Gastrocnemius medialis (tissue), 4 donors: ENCODE results near the gene INPP4B. TPM values are rescaled to one million over a fixed set of nuclear protein-coding genes. Genes with fewer than 3 reads are reported as not detected.

Experiments used
- ATAC-seq, 2 donors: fragments of 150-250 bp; one replicate each; pipeline ENCODE4 v1.9.1; 2016
- DNase-seq, 2 donors: peaks; one replicate each; pipeline ENCODE4 v3.0.0-alpha.2; 2019
- H3K27ac ChIP-seq, 4 donors: fragments of 200-600 bp; sonication (generic); 1 replicate in 1 of 4; 2 replicates in 3 of 4; pipeline ENCODE4 v1.5.1; 2016 to 2018; ENCODE audit warnings: mild to moderate bottlenecking in 2 of 4, moderate library complexity in 1 of 4
- H3K27me3 ChIP-seq, 3 donors: fragments of 200-600 bp; sonication (generic) in 2 of 3; 1 replicate in 1 of 3; 2 replicates in 2 of 3; pipeline versions ENCODE4 v1.5.1 to v1.6.0; 2016 to 2019; ENCODE audit warnings: mild to moderate bottlenecking in 1 of 3, moderate library complexity in 1 of 3
- H3K36me3 ChIP-seq, 2 donors: fragments of 200-600 bp; sonication (generic) in 1 of 2; one replicate each; pipeline ENCODE4 v1.5.1; 2017 to 2018
- H3K4me1 ChIP-seq, 2 donors: fragments of 200-600 bp; sonication (generic) in 1 of 2; one replicate each; pipeline ENCODE4 v1.5.1; 2016 to 2017; ENCODE audit warnings: mild to moderate bottlenecking in 2 of 2
- H3K4me3 ChIP-seq, 4 donors: fragments of 200-600 bp; sonication (generic) in 3 of 4; 1 replicate in 1 of 4; 2 replicates in 3 of 4; pipeline ENCODE4 v1.5.1; 2016 to 2019; ENCODE audit warnings: mild to moderate bottlenecking in 2 of 4
- H3K9me3 ChIP-seq, 3 donors: fragments of 200-600 bp; sonication (generic) in 2 of 3; 1 replicate in 1 of 3; 2 replicates in 2 of 3; pipeline ENCODE4 v1.5.1; 2016 to 2019
- CTCF ChIP-seq, 5 experiments: fragments of 450-650 bp in 3 of 5; fragments of 200-600 bp in 2 of 5; sonication (generic) in 2 of 5; IDR thresholded peaks in 4 of 5; conservative IDR thresholded peaks in 1 of 5; 1 replicate in 4 of 5; 2 replicates in 1 of 5; pipeline ENCODE4 v1.5.1; 2016 to 2019; ENCODE audit warnings: antibody characterized with exemption in 5 of 5, mild to moderate bottlenecking in 3 of 5, moderate library complexity in 3 of 5
- POLR2A ChIP-seq, 2 donors: fragments of 450-650 bp; IDR thresholded peaks; one replicate each; pipeline ENCODE4 v1.6.1; 2017; ENCODE audit warnings: antibody characterized with exemption in 2 of 2, mild to moderate bottlenecking in 2 of 2, moderate library complexity in 2 of 2
- in situ Hi-C, 4 donors: fragments of 200-750 bp; cut with MboI; loops; one replicate each; pipeline versions ENCODE4 v1.15.0 to v1.8.0; 2017; ENCODE audit warnings: low sequenced_read_pairs in 4 of 4
- intact Hi-C: fragments of 100-400 bp; cut with DNase I; formaldehyde crosslinking; loops from one replicate; pipeline ENCODE4 v1.15.1; 2023; ENCODE audit warnings: low total_unique reads
- total RNA-seq, 4 donors: library from RNA; depleted of rRNA; stranded (reverse); fragments of >200 nt; gene quantifications; one replicate each; pipeline versions ENCODE4 v1.1.0 to v1.2.3, GENCODE V29; 2016

Gene INPP4B
- total RNA-seq, 4 donors from 2014 or later = 7.5 to 23.6 (median 9.1) TPM

- Histone ChIP-seq H3K4me3 (no peak overlapping the region), H3K9me3 (no peaks in the 10 kb centered on the region), H3K27me3 (no peaks in the 10 kb centered on the region), H3K27ac (no peak overlapping the region), H3K36me3 (no peaks in the 10 kb centered on the region), H3K4me1 (peaks cover 0 to 19% of the 10 kb centered on the region in 2 donors)
- ATAC-seq (no peak), DNase-seq (no peak)
- intact Hi-C loops (no loop called here), in situ Hi-C loops (loop anchor here in 3 of 4 donors (25.0 kb wide), 2 partner anchors 347 to 472 kb away; partner anchors contain the start of gene INPP4B (in 2 of the 3))
- TF ChIP-seq POLR2A (IDR thresholded peaks at IDR 0.05) = no peak
- TF ChIP-seq CTCF (IDR thresholded peaks at IDR 0.05 in 4 of 5, conservative IDR thresholded peaks at IDR 0.05 in 1 of 5) = no peak
Measured at GRCh38 chr4:142365391-142365790, 480.7 kb downstream of the INPP4B start.

DNA sequence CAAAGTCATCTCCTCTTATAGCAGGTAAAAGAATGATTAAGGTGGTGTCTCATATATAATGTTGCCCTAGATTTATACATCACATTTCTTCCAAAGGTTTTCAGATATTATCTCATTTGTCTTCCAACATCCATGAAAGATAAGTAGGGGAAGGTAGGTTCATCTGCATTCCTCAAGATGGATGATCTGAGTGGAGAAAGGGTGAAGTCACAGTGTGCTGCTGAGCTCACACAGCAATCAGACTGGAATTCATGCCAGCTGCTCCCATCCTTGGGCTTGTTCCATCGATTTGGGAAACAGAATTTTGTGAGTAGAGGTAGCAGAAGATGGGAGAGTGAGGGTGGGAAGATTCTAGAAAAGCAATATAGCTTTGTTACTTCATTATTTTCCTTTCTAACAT lies 482.4 kb downstream of the INPP4B start:
- H3K9me3 ChIP-seq = no peaks in the 10 kb centered on the region
- H3K27ac ChIP-seq = no peak overlapping the region
- intact Hi-C loops = no loop called here
- H3K27me3 ChIP-seq = no peaks in the 10 kb centered on the region
- in situ Hi-C loops = loop anchor here in 3 of 4 donors (25.0 kb wide), 2 partner anchors 349 to 474 kb away; partner anchors contain the start of gene INPP4B (in 2 of the 3)
- no peaks in the 10 kb centered on the region for H3K36me3 ChIP-seq
- ATAC-seq (no peak), DNase-seq (no peak)
- peaks cover 0 to 19% of the 10 kb centered on the region in 2 donors for H3K4me1 ChIP-seq
- no peak for TF ChIP-seq CTCF (IDR thresholded peaks at IDR 0.05 in 4 of 5, conservative IDR thresholded peaks at IDR 0.05 in 1 of 5)
- no peak for TF ChIP-seq POLR2A (IDR thresholded peaks at IDR 0.05)
- no peak overlapping the region for H3K4me3 ChIP-seq

- intact Hi-C loops = no loop called here
- H3K9me3 ChIP-seq = no peaks in the 10 kb centered on the region
- no peaks in the 10 kb centered on the region for H3K36me3 ChIP-seq
- ATAC-seq (no peak), DNase-seq (no peak)
- no peak overlapping the region for H3K4me3 ChIP-seq
- peaks cover 0 to 4% of the 10 kb centered on the region in 2 donors for H3K4me1 ChIP-seq
- in situ Hi-C loops = loop anchor here in 3 of 4 donors (25.0 kb wide), 2 partner anchors 350 to 475 kb away; partner anchors contain the start of gene INPP4B (in 2 of the 3)
- H3K27ac ChIP-seq = no peak overlapping the region
- no peaks in the 10 kb centered on the region for H3K27me3 ChIP-seq
- TF ChIP-seq CTCF (IDR thresholded peaks at IDR 0.05 in 4 of 5, conservative IDR thresholded peaks at IDR 0.05 in 1 of 5) (no peak), POLR2A (IDR thresholded peaks at IDR 0.05) (no peak)
Measured at GRCh38 chr4:142361981-142362380, 484.1 kb downstream of the INPP4B start.

GRCh38 chr4:142360657-142361056 lies 485.4 kb downstream of the INPP4B start:
- Histone ChIP-seq H3K27ac (no peak overlapping the region), H3K4me1 (peaks cover 0 to 4% of the 10 kb centered on the region in 2 donors), H3K4me3 (no peak overlapping the region), H3K36me3 (no peaks in the 10 kb centered on the region), H3K27me3 (no peaks in the 10 kb centered on the region), H3K9me3 (no peaks in the 10 kb centered on the region)
- no peak for TF ChIP-seq POLR2A (IDR thresholded peaks at IDR 0.05)
- no peak for TF ChIP-seq CTCF (IDR thresholded peaks at IDR 0.05 in 4 of 5, conservative IDR thresholded peaks at IDR 0.05 in 1 of 5)
- no peak for ATAC-seq
- no peak for DNase-seq
- in situ Hi-C loops = loop anchor here in 3 of 4 donors (25.0 kb wide), 2 partner anchors 352 to 477 kb away; partner anchors contain the start of gene INPP4B (in 2 of the 3)
- intact Hi-C loops = no loop called here
